ENCODE data around the gene PPP3CA.

Gene PPP3CA

DNA sequence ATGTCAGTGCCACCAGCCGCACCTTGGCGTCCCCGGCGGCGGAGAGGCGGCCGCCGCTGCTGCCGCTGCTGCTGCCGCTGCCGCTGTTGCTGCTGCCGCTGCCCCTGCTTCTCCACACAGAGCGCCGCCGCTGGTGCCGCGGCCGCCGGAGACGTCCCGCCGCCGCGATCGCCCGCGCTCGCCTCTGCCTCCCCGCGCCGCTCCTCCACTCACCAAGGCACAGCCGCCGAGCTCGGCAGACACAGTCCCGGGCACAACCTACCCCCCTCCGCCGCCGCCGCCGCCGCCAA is at the start of gene PPP3CA:
PPP3CA (minus strand) TSS at position 260 of the 290 bp plus-strand sequence.
- peak within 1 kb of the TSS; percentile 77 for H3K9ac ChIP-seq (ENCODE audit: low read length)
- peaks cover 12% of the 10 kb centered on the region for H3K4me1 ChIP-seq (ENCODE audit: control insufficient read depth, insufficient read depth, low read length)
- peak within 1 kb of the TSS; percentile 82 for H3K4me3 ChIP-seq (ENCODE audit: low read depth, low read length)
- H3K9me3 ChIP-seq (ENCODE audit: control insufficient read depth, insufficient read depth, low read depth, low read length): no peaks in the 10 kb centered on the region
- no peaks in the 10 kb centered on the region for H3K36me3 ChIP-seq (ENCODE audit: control insufficient read depth, insufficient read depth, low read length)
- peak within 1 kb of the TSS; percentile 30; the same call in 1 of the 2 replicates for H3K27ac ChIP-seq (ENCODE audit: low read depth, low read length)
- H3K27me3 ChIP-seq (ENCODE audit: control insufficient read depth, insufficient read depth, low read length): peaks cover 20% of the 10 kb centered on the region

DNA sequence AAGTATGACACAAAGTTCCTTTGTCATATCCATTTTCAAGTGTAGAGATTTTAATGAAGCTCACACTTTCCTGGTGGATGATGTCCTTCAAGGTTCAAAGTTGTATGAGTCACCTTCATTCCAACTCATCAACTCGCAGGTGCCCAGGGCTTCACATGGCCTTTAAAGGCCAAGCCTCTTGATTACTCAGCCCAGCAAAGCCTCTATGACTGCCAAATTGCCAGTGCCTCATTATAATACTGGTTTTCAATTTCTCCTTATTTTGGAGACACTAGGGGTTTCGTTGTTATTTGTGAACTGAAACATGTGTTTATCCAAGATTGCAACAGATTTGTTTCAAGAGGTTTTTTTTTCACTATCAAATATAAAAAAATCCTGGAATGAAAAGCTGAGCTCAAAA is 45.9 kb upstream of the PPP3CA start:
- Histone ChIP-seq H3K27ac (ENCODE audit: low read depth, low read length) (no peak overlapping the region), H3K4me3 (ENCODE audit: low read depth, low read length) (no peak overlapping the region), H3K36me3 (ENCODE audit: control insufficient read depth, insufficient read depth, low read length) (no peaks in the 10 kb centered on the region), H3K9me3 (ENCODE audit: control insufficient read depth, insufficient read depth, low read depth, low read length) (no peaks in the 10 kb centered on the region), H3K27me3 (ENCODE audit: control insufficient read depth, insufficient read depth, low read length) (no peaks in the 10 kb centered on the region), H3K9ac (ENCODE audit: low read length) (no peak overlapping the region), H3K4me1 (ENCODE audit: control insufficient read depth, insufficient read depth, low read length) (no peaks in the 10 kb centered on the region)

DNA sequence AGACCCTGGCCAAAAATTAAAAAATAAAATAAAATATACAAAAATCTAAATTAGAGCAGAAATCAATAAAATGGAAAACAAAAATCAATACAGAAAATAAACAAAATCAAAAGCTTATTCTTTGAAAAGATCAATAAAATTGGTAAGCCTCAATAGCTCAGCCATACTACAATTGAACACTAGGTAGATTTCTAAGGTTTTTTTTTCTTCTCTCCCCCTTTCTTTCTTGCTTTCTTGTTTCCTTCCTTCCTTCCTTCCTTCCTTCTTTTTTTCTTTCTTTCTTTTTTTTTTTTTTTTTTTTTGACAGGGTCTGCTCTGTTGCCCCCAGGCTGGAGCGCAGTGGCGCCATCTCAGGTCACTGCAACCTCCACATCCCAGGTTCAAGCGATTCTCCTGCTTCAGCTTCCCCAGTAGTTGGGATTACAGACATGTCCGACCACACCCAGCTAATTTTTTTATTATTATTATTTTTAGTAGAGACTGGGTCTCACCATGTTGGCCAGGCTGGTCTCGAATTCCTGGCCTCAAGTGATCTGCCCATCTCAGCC is 23.4 kb upstream of the PPP3CA start:
- H3K36me3 ChIP-seq (ENCODE audit: control insufficient read depth, insufficient read depth, low read length): no peaks in the 10 kb centered on the region
- no peak overlapping the region for H3K9ac ChIP-seq (ENCODE audit: low read length)
- no peaks in the 10 kb centered on the region for H3K4me1 ChIP-seq (ENCODE audit: control insufficient read depth, insufficient read depth, low read length)
- H3K27ac ChIP-seq (ENCODE audit: low read depth, low read length): no peak overlapping the region
- no peaks in the 10 kb centered on the region for H3K27me3 ChIP-seq (ENCODE audit: control insufficient read depth, insufficient read depth, low read length)
- no peak overlapping the region for H3K4me3 ChIP-seq (ENCODE audit: low read depth, low read length)
- H3K9me3 ChIP-seq (ENCODE audit: control insufficient read depth, insufficient read depth, low read depth, low read length): no peaks in the 10 kb centered on the region

DNA sequence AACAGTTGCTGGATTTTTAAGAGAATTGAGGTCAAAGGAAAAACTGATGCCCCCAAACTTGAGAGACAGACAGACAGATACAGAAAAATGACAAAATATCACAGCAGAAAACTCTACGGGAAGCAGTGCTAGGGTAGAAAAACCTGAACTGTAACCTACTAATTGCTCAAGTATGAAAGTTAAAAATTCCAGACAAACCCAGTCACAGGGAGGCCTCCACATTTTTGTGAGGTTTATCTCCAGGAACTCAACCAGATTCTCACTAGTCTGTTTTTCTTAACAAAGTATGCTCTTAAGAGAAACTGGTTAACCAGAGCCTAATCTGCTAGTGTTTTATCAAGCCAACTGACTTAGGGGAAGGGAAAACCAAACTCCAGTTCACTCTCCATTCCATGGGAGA is 19.9 kb upstream of the PPP3CA start:
- H3K9me3 ChIP-seq (ENCODE audit: control insufficient read depth, insufficient read depth, low read depth, low read length): no peaks in the 10 kb centered on the region; the same call in 1 of the 2 replicates
- H3K9ac ChIP-seq (ENCODE audit: low read length): no peak overlapping the region
- H3K27ac ChIP-seq (ENCODE audit: low read depth, low read length): no peak overlapping the region
- no peak overlapping the region for H3K4me3 ChIP-seq (ENCODE audit: low read depth, low read length)
- H3K27me3 ChIP-seq (ENCODE audit: control insufficient read depth, insufficient read depth, low read length): no peaks in the 10 kb centered on the region
- H3K36me3 ChIP-seq (ENCODE audit: control insufficient read depth, insufficient read depth, low read length): no peaks in the 10 kb centered on the region
- H3K4me1 ChIP-seq (ENCODE audit: control insufficient read depth, insufficient read depth, low read length): no peaks in the 10 kb centered on the region

DNA sequence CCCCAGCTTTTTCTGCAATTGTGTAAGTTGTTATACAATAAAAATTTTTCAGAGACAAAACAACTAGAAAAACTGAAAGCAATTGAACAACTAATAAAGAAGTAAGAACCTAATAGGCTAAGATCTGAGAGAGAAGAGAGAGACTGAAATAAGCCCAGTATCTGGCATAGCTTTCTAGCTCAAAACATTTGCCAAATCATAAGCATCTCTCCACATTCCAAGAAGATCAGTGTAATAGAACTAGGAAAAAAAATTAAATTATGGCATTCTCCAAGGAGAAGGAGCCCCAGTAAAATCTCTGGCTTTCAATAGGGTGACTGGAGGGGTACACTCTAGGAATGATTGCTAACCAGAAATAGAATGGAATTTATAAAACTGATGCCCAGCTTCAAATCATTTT is 19.0 kb upstream of the PPP3CA start:
- Histone ChIP-seq H3K36me3 (ENCODE audit: control insufficient read depth, insufficient read depth, low read length) (no peaks in the 10 kb centered on the region), H3K4me3 (ENCODE audit: low read depth, low read length) (no peak overlapping the region), H3K27ac (ENCODE audit: low read depth, low read length) (no peak overlapping the region), H3K27me3 (ENCODE audit: control insufficient read depth, insufficient read depth, low read length) (no peaks in the 10 kb centered on the region), H3K9ac (ENCODE audit: low read length) (no peak overlapping the region), H3K4me1 (ENCODE audit: control insufficient read depth, insufficient read depth, low read length) (no peaks in the 10 kb centered on the region), H3K9me3 (ENCODE audit: control insufficient read depth, insufficient read depth, low read depth, low read length) (no peaks in the 10 kb centered on the region; the same call in 1 of the 2 replicates)

DNA sequence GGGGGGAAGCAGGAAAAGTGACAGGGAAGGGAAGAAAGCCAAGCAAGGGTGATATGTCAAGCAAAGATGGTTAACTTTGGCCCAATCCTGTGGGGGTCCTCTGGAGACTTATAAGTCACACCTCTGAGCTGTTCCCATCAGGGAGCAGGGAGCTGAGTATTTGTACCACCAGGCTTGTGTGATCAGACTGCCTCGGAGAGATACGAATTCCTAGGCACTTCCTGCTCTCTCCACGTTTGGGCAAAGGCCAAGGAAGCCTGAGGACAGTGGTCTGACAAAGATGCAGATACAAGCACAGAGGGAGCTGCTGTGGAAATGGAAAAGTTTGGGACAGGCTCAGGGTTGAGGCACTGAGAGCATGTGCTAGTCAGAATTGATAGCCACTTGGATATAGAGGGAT is 10.4 kb upstream of the PPP3CA start:
- Histone ChIP-seq H3K36me3 (ENCODE audit: control insufficient read depth, insufficient read depth, low read length) (no peaks in the 10 kb centered on the region), H3K9ac (ENCODE audit: low read length) (no peak overlapping the region), H3K27ac (ENCODE audit: low read depth, low read length) (no peak overlapping the region), H3K27me3 (ENCODE audit: control insufficient read depth, insufficient read depth, low read length) (no peaks in the 10 kb centered on the region), H3K4me1 (ENCODE audit: control insufficient read depth, insufficient read depth, low read length) (peaks cover 7% of the 10 kb centered on the region; the same call in 1 of the 2 replicates), H3K9me3 (ENCODE audit: control insufficient read depth, insufficient read depth, low read depth, low read length) (no peaks in the 10 kb centered on the region; the same call in 1 of the 2 replicates), H3K4me3 (ENCODE audit: low read depth, low read length) (no peak overlapping the region)

DNA sequence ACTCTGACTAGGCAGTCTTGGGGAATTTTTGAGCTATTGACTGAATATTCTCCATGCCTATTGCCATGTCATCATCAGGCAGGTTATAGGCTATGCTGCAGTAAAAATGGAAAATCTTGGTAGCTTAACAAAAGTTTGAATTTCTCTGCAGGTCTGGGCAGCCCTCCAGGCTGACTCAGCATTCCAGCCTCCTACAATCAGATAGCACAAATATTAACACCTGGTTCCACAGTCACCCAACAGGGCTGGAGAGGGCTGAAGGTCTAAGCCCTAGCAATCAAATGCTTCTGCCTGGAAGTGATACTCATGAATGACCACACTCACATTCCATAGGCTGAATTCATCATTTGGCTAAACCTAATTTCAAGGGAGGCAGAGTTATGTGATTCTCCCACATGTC is 9.6 kb upstream of the PPP3CA start:
- H3K4me3 ChIP-seq (ENCODE audit: low read depth, low read length): no peak overlapping the region
- H3K9ac ChIP-seq (ENCODE audit: low read length): no peak overlapping the region

DNA sequence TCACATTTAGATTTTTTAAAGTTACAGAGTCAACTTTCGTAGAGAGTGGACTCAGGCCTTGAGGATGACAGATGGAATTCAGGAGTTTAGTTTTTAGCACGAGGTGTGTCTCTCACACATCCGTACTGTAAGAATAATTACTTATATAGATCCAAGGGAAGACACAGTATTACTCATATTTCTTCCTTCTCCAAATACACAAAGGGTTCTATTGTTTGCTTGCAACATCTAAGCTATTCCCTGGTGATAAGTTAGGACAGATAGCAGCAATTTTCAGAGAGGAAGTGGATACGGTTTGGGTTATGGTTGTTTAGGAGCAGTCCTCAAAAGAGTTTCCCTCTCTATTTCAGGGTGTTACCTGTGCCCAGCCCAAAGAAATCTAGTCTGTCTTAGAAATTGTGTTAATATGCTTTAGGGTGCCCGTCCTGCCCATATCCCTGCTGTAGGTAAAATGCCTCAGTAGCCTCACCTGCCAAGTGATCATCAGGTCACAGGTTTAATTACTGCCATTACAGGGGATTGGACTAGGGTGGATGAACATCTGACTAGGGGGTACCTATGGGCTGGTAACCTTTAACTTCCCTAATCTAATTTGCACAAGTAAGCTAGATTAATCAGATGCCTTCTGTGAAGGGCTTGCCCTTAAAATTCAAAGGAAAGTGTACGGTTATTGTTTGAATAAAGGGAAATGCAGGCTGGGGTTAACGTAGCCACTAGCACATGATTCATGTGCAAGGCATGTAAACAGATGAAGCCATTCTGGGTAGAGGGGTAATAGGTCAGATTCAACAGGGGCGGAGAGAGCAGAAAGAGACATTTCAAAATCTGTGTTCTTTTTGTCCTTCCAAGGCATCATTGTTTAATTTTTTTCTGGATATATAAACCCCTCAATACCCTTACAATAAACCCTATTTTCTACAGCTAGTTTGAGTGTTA is 8.7 kb upstream of the PPP3CA start:
- Histone ChIP-seq H3K27me3 (ENCODE audit: control insufficient read depth, insufficient read depth, low read length) (no peaks in the 10 kb centered on the region), H3K4me1 (ENCODE audit: control insufficient read depth, insufficient read depth, low read length) (peaks cover 7% of the 10 kb centered on the region; the same call in 1 of the 2 replicates), H3K27ac (ENCODE audit: low read depth, low read length) (no peak overlapping the region), H3K4me3 (ENCODE audit: low read depth, low read length) (no peak overlapping the region), H3K9me3 (ENCODE audit: control insufficient read depth, insufficient read depth, low read depth, low read length) (no peaks in the 10 kb centered on the region; the same call in 1 of the 2 replicates), H3K36me3 (ENCODE audit: control insufficient read depth, insufficient read depth, low read length) (no peaks in the 10 kb centered on the region), H3K9ac (ENCODE audit: low read length) (no peak overlapping the region)

More for the DNA sequence above, 9.6 kb upstream of the PPP3CA start:
- Histone ChIP-seq H3K4me1 (ENCODE audit: control insufficient read depth, insufficient read depth, low read length) (peaks cover 7% of the 10 kb centered on the region; the same call in 1 of the 2 replicates), H3K27ac (ENCODE audit: low read depth, low read length) (no peak overlapping the region), H3K36me3 (ENCODE audit: control insufficient read depth, insufficient read depth, low read length) (no peaks in the 10 kb centered on the region), H3K27me3 (ENCODE audit: control insufficient read depth, insufficient read depth, low read length) (no peaks in the 10 kb centered on the region), H3K9me3 (ENCODE audit: control insufficient read depth, insufficient read depth, low read depth, low read length) (no peaks in the 10 kb centered on the region; the same call in 1 of the 2 replicates)

DNA sequence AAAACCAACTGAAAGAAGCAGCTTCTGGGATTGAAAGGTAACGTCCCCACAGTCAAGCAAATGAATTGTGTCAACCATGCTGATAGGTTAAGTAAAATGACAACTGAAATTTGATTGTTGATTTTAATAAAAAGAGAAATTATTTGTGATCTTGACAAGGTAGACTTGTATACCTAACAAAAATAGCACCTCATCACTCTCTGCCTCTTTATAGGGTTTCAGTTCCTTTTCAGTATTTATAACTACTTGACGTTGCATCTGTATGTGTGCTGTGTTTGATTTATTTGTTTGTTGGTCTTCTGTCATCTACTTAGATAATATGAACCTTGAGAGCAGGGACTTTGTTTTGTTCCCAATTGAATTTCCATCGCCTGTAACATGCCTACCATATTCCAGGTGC is 7.9 kb upstream of the PPP3CA start:
- Histone ChIP-seq H3K36me3 (ENCODE audit: control insufficient read depth, insufficient read depth, low read length) (no peaks in the 10 kb centered on the region), H3K4me1 (ENCODE audit: control insufficient read depth, insufficient read depth, low read length) (peaks cover 7% of the 10 kb centered on the region; the same call in 1 of the 2 replicates), H3K9ac (ENCODE audit: low read length) (no peak overlapping the region), H3K9me3 (ENCODE audit: control insufficient read depth, insufficient read depth, low read depth, low read length) (no peaks in the 10 kb centered on the region), H3K27ac (ENCODE audit: low read depth, low read length) (no peak overlapping the region), H3K27me3 (ENCODE audit: control insufficient read depth, insufficient read depth, low read length) (peaks cover 1% of the 10 kb centered on the region), H3K4me3 (ENCODE audit: low read depth, low read length) (no peak overlapping the region)

DNA sequence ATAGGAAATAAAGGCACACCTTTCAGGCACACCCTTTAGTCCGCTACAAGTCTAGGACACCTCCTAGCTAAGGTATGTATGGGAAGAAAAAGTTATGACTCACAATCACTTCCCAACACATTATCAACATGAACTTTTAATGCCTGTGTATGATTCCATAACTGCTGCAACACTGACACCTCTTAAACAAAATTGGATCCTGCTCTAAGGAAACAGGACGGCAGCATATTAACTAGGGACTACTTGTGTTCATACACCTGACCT is 2.4 kb upstream of the PPP3CA start:
- Histone ChIP-seq H3K27ac (ENCODE audit: low read depth, low read length) (no peak overlapping the region), H3K4me1 (ENCODE audit: control insufficient read depth, insufficient read depth, low read length) (peaks cover 12% of the 10 kb centered on the region), H3K4me3 (ENCODE audit: low read depth, low read length) (no peak overlapping the region), H3K27me3 (ENCODE audit: control insufficient read depth, insufficient read depth, low read length) (peaks cover 20% of the 10 kb centered on the region), H3K9ac (ENCODE audit: low read length) (no peak overlapping the region), H3K36me3 (ENCODE audit: control insufficient read depth, insufficient read depth, low read length) (no peaks in the 10 kb centered on the region), H3K9me3 (ENCODE audit: control insufficient read depth, insufficient read depth, low read depth, low read length) (no peaks in the 10 kb centered on the region)

DNA sequence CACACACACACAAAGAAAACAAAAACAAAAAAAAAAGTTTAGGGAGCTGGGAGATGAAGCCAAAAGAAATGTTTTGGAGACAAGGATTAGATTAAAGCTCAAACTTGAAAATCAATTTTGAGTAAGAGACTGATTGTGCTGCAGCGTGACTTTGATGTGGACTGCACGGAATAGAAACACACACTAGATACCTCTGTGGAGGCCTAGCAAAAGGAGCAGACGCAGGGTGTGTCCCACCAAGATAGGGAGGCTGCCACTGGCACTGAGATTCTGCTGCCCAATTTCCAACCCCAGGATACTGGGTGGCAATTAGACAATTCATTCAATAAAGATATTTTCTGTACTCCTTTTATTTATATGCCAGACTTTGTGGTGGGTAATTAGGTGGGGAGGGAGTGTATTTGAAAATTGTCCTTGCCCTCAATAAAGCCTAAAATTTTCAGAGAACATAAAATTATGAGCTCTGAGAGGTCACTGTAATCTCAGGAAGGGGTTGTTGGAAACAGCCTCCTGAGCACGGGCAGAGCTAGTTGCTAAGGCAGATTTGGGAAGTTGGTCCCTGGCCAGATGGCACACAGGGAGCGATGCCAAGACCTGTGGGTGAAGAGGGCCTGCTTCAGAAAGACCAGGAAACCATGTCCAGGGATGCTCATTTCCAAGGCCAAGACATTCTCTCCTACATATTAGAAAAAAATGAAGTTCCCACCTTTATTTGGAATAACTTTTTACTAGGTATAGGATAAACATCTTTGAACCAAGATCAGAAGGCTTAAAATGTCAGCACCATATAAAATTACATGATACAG is 1.9 kb upstream of the PPP3CA start:
- peak overlapping the region; percentile 76 for H3K4me3 ChIP-seq (ENCODE audit: low read depth, low read length)
- H3K9ac ChIP-seq (ENCODE audit: low read length): no peak overlapping the region
- H3K27ac ChIP-seq (ENCODE audit: low read depth, low read length): no peak overlapping the region

More for the DNA sequence above, 1.9 kb upstream of the PPP3CA start:
- peaks cover 20% of the 10 kb centered on the region for H3K27me3 ChIP-seq (ENCODE audit: control insufficient read depth, insufficient read depth, low read length)
- H3K9me3 ChIP-seq (ENCODE audit: control insufficient read depth, insufficient read depth, low read depth, low read length): no peaks in the 10 kb centered on the region
- H3K36me3 ChIP-seq (ENCODE audit: control insufficient read depth, insufficient read depth, low read length): no peaks in the 10 kb centered on the region
- peaks cover 12% of the 10 kb centered on the region for H3K4me1 ChIP-seq (ENCODE audit: control insufficient read depth, insufficient read depth, low read length)
